H1 (cell line): Measurements from ENCODE around the gene MAFF. TPM values are rescaled to one million over a fixed set of nuclear protein-coding genes. Genes with fewer than 3 reads are reported as not detected.

Experiments
- BACH1 ChIP-seq: IDR thresholded peaks from 2 replicates; pipeline ENCODE4 v1.6.1; 2012; ENCODE audit warnings: low read length, improper control_type of control experiment
- CHD1 ChIP-seq: IDR thresholded peaks from 2 replicates; pipeline ENCODE4 v1.6.1; 2012; ENCODE audit warnings: low read depth, low read length, improper control_type of control experiment
- CHD2 ChIP-seq: IDR thresholded peaks from 2 replicates; pipeline ENCODE4 v1.6.1; 2012; ENCODE audit warnings: low read length, improper control_type of control experiment
- CTBP2 ChIP-seq: IDR thresholded peaks from 2 replicates; pipeline ENCODE4 v1.7.0; 2011; ENCODE audit warnings: borderline replicate concordance, mild to moderate bottlenecking, moderate library complexity, mixed read lengths, low read length; ENCODE audit not compliant: insufficient read depth, insufficient read length
- GABPA ChIP-seq: IDR thresholded peaks from 2 replicates; pipeline ENCODE4 v1.6.1; 2011; ENCODE audit warnings: mild to moderate bottlenecking, low read length, moderate library complexity, borderline replicate concordance; ENCODE audit not compliant: insufficient read depth
- HDAC6 ChIP-seq: IDR thresholded peaks from one replicate; pipeline ENCODE4 v1.7.1; 2012; ENCODE audit warnings: low read depth, mild to moderate bottlenecking, inconsistent platforms, low read length, moderate library complexity
- KDM1A ChIP-seq: fragments of 200-600, 300-600 bp; sonication (generic); IDR thresholded peaks from 2 replicates; pipeline ENCODE4 v1.7.1; 2016; ENCODE audit warnings: mild to moderate bottlenecking, low read length, borderline replicate concordance
- MAFK ChIP-seq: IDR thresholded peaks from 2 replicates; pipeline ENCODE4 v1.6.1; 2012; ENCODE audit warnings: low read depth, mild to moderate bottlenecking, improper control_type of control experiment, low read length
- PHF8 ChIP-seq: fragments of 200-600 bp; sonication (generic); conservative IDR thresholded peaks from 2 replicates; pipeline ENCODE4 v1.7.1; 2012; ENCODE audit warnings: low read depth, mild to moderate bottlenecking, inconsistent platforms, low read length, moderate library complexity
- POU5F1 ChIP-seq: IDR thresholded peaks from 2 replicates; pipeline ENCODE4 v1.6.1; 2011; ENCODE audit warnings: low read depth, mild to moderate bottlenecking, low read length, moderate library complexity
- RAD21 ChIP-seq, 2 experiments: IDR thresholded peaks in 1 of 2; conservative IDR thresholded peaks in 1 of 2; 2 replicates each; pipeline ENCODE4 v1.6.1; 2011; ENCODE audit warnings: low read depth in 2 of 2, low read length in 2 of 2, improper control_type of control experiment in 1 of 2, inconsistent platforms in 1 of 2, mild to moderate bottlenecking in 1 of 2, moderate library complexity in 1 of 2
- RBBP5 ChIP-seq: IDR thresholded peaks from 2 replicates; pipeline ENCODE4 v1.7.1; 2012; ENCODE audit warnings: low read depth, mild to moderate bottlenecking, inconsistent platforms, low read length, moderate library complexity, borderline replicate concordance
- RFX5 ChIP-seq: IDR thresholded peaks from 2 replicates; pipeline ENCODE4 v1.6.1; 2011; ENCODE audit warnings: low read depth, low read length, improper control_type of control experiment, borderline replicate concordance
- RXRA ChIP-seq: IDR thresholded peaks from 2 replicates; pipeline ENCODE4 v1.6.1; 2011; ENCODE audit warnings: low read depth, mild to moderate bottlenecking, low read length, moderate library complexity; ENCODE audit not compliant: insufficient read depth
- SIN3A ChIP-seq, 2 experiments: IDR thresholded peaks in 1 of 2; conservative IDR thresholded peaks in 1 of 2; 2 replicates each; pipeline ENCODE4 v1.6.1; 2011 to 2012; ENCODE audit warnings: low read length in 2 of 2, improper control_type of control experiment in 1 of 2, low read depth in 1 of 2, mild to moderate bottlenecking in 1 of 2
- SIRT6 ChIP-seq: IDR thresholded peaks from one replicate; pipeline ENCODE4 v1.7.1; 2012; ENCODE audit warnings: low read length, inconsistent platforms
- SP1 ChIP-seq: IDR thresholded peaks from 2 replicates; pipeline ENCODE4 v1.6.1; 2011; ENCODE audit warnings: low read depth, low read length
- SP2 ChIP-seq: IDR thresholded peaks from 2 replicates; pipeline ENCODE4 v1.6.1; 2012; ENCODE audit warnings: mild to moderate bottlenecking, low read length, inconsistent platforms
- TAF1 ChIP-seq: IDR thresholded peaks from 2 replicates; pipeline ENCODE4 v1.6.1; 2011; ENCODE audit warnings: mild to moderate bottlenecking, low read depth, low read length
- polyA plus RNA-seq, 7 experiments: library from polyadenylated mRNA; depleted of rRNA in 3 of 7; stranded (reverse) in 5 of 7; unstranded in 2 of 7; fragments of >200 nt in 5 of 7; fragments of 200-250 nt in 2 of 7; gene quantifications; 1 replicate in 5 of 7; 2 replicates in 1 of 7; 4 replicates in 1 of 7; pipeline versions ENCODE4 v1.2.1 to v1.2.3, GENCODE V29; 2011 to 2013; ENCODE audit warnings: missing spikeins in 2 of 7, mixed read lengths in 2 of 7
- total RNA-seq: library from RNA; stranded (reverse); fragmentation: NEBNext Ultra II Directional; extraction: Animal tissue kit (Norgen Biotek cat#: 25700); gene quantifications from 2 replicates; pipeline ENCODE4 v1.2.1, GENCODE V29; 2021
- TF ChIP-seq, protein P1 (sequence below): IDR thresholded peaks from 2 replicates; pipeline ENCODE4 v1.6.1; 2011; ENCODE audit warnings: low read depth, mild to moderate bottlenecking, low read length; ENCODE audit not compliant: insufficient read depth
- TF ChIP-seq, protein P2 (sequence below), 3 experiments: IDR thresholded peaks; 1 replicate in 2 of 3; 2 replicates in 1 of 3; pipeline versions ENCODE4 v1.5.1 to v1.6.1; 2011; ENCODE audit warnings: low read length in 3 of 3, mild to moderate bottlenecking in 3 of 3, inconsistent platforms in 2 of 3, low read depth in 1 of 3, moderate library complexity in 1 of 3; ENCODE audit not compliant: insufficient read depth in 1 of 3; ENCODE audit errors: control extremely low read depth in 1 of 3

Gene MAFF
- total and polyA plus RNA-seq, 2 of the 8 experiments (the other 6 are each of a cell fraction or from before 2014, with no cell fraction given) = 1.5 to 6.3 TPM

DNA sequence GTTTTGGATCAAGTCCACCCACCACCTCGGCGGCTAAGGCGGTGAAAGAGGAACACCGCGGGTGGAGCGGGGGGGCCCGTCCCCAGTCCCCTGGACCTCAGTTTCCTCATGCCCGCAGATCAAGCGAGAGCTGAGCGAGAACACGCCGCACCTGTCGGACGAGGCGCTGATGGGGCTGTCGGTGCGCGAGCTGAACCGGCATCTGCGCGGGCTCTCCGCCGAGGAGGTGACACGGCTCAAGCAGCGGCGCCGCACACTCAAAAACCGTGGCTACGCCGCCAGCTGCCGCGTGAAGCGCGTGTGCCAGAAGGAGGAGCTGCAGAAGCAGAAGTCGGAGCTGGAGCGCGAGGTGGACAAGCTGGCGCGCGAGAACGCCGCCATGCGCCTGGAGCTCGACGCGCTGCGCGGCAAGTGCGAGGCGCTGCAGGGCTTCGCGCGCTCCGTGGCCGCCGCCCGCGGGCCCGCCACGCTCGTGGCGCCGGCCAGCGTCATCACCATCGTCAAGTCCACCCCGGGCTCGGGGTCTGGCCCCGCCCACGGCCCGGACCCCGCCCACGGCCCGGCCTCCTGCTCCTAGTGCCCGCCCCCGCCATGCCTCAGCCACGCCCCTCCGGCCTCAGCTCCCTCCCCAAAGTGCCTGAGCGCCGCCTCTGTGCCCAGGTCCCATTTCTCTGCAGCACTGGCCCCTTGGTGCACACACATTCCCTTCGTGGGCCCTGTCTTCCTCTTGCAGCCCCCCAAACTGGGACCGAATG is 12.7 kb downstream of the MAFF start (continued):
- TF ChIP-seq SIRT6 (no peak), GABPA (no peak), CHD2 (no peak), CHD1 (no peak), PHF8 (no peak), RBBP5 (peak; percentile 80), RXRA (no peak), RAD21 (IDR thresholded peaks at IDR 0.05 in 1 of 2, conservative IDR thresholded peaks at IDR 0.05 in 1 of 2; ENCODE audit: low read depth in 2 of 2, low read length in 2 of 2) (no peak), TAF1 (no peak), SP2 (no peak), POU5F1 (no peak), HDAC6 (no peak), SIN3A (conservative IDR thresholded peaks at IDR 0.05 in 1 of 2, IDR thresholded peaks at IDR 0.05 in 1 of 2; ENCODE audit: low read depth in 1 of 2, low read length in 2 of 2) (no peak), MAFK (no peak), SP1 (peak; percentile 7; the same call in 1 of the 2 replicates), RFX5 (no peak), BACH1 (0 out of 2 replicates have a peak, but pooled peaks have one; percentile 35), CTBP2 (no peak), KDM1A (no peak)
- TF ChIP-seq, protein P1, sequence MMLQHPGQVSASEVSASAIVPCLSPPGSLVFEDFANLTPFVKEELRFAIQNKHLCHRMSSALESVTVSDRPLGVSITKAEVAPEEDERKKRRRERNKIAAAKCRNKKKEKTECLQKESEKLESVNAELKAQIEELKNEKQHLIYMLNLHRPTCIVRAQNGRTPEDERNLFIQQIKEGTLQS = no peak
- TF ChIP-seq, protein P2, sequence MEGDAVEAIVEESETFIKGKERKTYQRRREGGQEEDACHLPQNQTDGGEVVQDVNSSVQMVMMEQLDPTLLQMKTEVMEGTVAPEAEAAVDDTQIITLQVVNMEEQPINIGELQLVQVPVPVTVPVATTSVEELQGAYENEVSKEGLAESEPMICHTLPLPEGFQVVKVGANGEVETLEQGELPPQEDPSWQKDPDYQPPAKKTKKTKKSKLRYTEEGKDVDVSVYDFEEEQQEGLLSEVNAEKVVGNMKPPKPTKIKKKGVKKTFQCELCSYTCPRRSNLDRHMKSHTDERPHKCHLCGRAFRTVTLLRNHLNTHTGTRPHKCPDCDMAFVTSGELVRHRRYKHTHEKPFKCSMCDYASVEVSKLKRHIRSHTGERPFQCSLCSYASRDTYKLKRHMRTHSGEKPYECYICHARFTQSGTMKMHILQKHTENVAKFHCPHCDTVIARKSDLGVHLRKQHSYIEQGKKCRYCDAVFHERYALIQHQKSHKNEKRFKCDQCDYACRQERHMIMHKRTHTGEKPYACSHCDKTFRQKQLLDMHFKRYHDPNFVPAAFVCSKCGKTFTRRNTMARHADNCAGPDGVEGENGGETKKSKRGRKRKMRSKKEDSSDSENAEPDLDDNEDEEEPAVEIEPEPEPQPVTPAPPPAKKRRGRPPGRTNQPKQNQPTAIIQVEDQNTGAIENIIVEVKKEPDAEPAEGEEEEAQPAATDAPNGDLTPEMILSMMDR (IDR thresholded peaks at IDR 0.05; ENCODE audit: control extremely low read depth in 1 of 3, insufficient read depth in 1 of 3, low read depth in 1 of 3, low read length in 3 of 3) = peak in 1 of 3 experiments; percentile 0; a peak in 1 of 4 replicates
